RWPE1 (cell line): Measurements from ENCODE around the gene NAALADL2.
"Not testable (repeated sequence)": the region's sequence is repeated elsewhere in the genome, so short reads cannot be mapped to it uniquely, and the experiment has no call there.

Experiments
- CTCF ChIA-PET: fragments of 350-600 bp; sonication (Branson Sonifier 250); formaldehyde crosslinking; extraction: SDS; loops from one replicate; lab custom pipeline; 2021; lab: Yijun Ruan, JAX
- POLR2A ChIA-PET: fragments of 400-600 bp; formaldehyde crosslinking; extraction: SDS; loops from one replicate; lab custom pipeline; 2020; ENCODE audit warnings: antibody characterized with exemption; ENCODE audit not compliant: low non-redundant PET; lab: Yijun Ruan, JAX
- DNase-seq: peaks from one replicate; pipeline ENCODE4 v3.0.0; 2012; ENCODE audit warnings: low spot score
- H3K27ac ChIP-seq: fragments of 450-650 bp; 2 replicates; pipeline ENCODE4 v1.5.1; 2017
- TF ChIP-seq, protein P1 (sequence below): fragments of 450-650 bp; conservative IDR thresholded peaks from 2 replicates; pipeline ENCODE4 v1.5.1; 2017; ENCODE audit warnings: low read depth, mild to moderate bottlenecking

NAALADL2 gene

GRCh38 chr3:175453361-175453760 is 594.2 kb downstream of the NAALADL2 start:
- no peak for DNase-seq
- TF ChIP-seq, protein P1, sequence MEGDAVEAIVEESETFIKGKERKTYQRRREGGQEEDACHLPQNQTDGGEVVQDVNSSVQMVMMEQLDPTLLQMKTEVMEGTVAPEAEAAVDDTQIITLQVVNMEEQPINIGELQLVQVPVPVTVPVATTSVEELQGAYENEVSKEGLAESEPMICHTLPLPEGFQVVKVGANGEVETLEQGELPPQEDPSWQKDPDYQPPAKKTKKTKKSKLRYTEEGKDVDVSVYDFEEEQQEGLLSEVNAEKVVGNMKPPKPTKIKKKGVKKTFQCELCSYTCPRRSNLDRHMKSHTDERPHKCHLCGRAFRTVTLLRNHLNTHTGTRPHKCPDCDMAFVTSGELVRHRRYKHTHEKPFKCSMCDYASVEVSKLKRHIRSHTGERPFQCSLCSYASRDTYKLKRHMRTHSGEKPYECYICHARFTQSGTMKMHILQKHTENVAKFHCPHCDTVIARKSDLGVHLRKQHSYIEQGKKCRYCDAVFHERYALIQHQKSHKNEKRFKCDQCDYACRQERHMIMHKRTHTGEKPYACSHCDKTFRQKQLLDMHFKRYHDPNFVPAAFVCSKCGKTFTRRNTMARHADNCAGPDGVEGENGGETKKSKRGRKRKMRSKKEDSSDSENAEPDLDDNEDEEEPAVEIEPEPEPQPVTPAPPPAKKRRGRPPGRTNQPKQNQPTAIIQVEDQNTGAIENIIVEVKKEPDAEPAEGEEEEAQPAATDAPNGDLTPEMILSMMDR: no peak
- ChIA-PET POLR2A (no interaction called here), CTCF (no interaction called here)
- H3K27ac ChIP-seq: no peak overlapping the region

- POLR2A ChIA-PET: no interaction called here
- TF ChIP-seq, protein P1: no peak
- peak; percentile 14 for DNase-seq
- CTCF ChIA-PET: no interaction called here
- H3K27ac ChIP-seq: no peak overlapping the region
These were observed 597.3 kb downstream of the NAALADL2 start for GRCh38 chr3:175456466-175456865.

GRCh38 chr3:175457301-175457700 is 598.2 kb downstream of the NAALADL2 start:
- POLR2A ChIA-PET: no interaction called here
- TF ChIP-seq, protein P1: no peak
- no peak overlapping the region for H3K27ac ChIP-seq
- CTCF ChIA-PET: no interaction called here
- DNase-seq: no peak

DNA sequence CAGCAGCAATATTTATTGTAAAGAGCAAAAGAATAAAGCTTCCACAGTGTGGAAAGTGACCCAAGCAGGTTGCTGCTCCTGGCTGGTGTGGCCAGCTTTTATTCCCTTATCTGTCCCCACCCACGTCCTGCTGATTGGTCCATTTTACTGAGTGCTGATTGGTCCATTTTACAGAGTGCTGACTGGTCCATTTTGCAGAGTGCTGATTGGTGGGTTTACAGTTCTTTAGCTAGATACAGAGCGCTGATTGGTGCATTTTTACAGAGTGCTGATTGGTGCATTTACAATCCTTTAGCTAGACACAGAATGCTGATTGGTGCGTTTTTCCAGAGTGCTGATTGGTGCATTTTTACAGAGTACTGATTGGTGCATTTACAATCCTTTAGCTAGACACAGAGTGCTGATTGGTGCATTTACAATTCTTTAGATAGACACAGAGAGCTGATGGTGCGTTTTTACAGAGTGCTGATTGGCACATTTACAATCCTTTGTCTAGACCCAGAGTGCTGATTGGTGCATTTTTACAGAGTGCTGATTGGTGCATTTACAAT is 601.8 kb downstream of the NAALADL2 start:
- H3K27ac ChIP-seq, DNase-seq, POLR2A ChIA-PET: not testable (repeated sequence)
- CTCF ChIA-PET: interaction anchor here (0.5 kb wide), 1 partner anchor 10 kb away, joined by 3 read pairs; no protein-coding TSS in a partner anchor

DNA sequence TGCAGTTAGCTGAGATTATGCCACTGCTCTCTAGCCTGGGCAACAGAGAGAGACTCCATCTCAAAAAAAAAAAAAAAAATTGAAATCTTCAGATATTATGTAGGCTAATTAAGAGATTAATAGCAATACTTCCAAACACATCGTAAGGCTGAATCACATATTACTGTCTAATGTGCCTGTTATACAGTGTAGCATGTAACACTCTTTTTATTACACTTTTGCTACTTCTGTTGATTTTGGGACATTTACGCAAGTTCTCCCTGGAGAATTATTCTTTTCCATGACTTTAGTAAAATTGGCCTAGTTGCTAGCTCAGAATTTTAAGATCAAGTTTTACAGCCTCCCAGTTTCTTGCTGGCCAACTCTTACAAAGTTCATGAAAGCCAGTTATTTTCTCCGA is 605.2 kb downstream of the NAALADL2 start:
- POLR2A ChIA-PET: no interaction called here
- CTCF ChIA-PET: interaction anchor here (0.5 kb wide), 1 partner anchor 601 kb away, joined by 3 read pairs; no protein-coding TSS in a partner anchor
- no peak for DNase-seq

DNA sequence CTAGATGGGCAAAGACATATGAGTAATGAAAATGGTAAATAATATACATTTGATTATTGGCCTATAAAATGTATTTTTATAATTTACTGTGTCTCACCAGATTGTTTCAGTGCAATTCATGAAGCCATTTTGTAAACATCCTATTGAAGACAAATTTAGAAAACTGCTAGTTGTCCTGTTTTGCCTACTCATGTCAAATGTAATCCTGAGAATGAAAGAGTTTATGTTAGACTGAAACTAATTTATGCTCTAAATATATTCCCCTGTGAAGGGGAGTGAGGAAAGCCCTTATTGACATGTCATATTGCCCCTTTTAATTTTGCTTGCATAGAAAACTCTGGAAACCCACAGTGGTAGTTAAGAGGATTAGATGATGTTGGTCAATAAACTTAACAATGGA is 610.0 kb downstream of the NAALADL2 start:
- ChIA-PET POLR2A (no interaction called here), CTCF (no interaction called here)
- no peak overlapping the region for H3K27ac ChIP-seq
- TF ChIP-seq, protein P1: no peak
- DNase-seq: no peak

More for the DNA sequence above, 605.2 kb downstream of the NAALADL2 start:
- H3K27ac ChIP-seq: no peak overlapping the region
- TF ChIP-seq, protein P1: no peak

DNA sequence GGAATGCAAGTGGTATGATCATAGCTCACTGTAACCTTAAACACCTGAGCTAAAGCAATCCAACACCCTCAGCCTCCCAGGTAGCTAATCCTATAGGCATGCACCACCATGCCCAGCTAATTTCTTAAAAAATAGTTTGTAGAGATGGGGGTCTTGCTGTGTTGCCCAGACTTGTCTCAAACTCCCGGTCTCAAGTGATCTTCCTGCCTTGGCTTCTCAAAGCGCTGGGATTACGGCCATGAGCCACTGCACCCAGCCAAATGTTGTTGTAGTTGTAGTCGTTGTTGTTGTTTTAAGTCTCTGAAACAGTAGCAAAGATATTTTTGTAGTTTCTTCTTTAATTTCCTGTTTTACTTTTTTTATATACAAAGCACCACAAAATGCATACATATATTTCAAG is 616.6 kb downstream of the NAALADL2 start:
- ChIA-PET CTCF (no interaction called here), POLR2A (no interaction called here)
- no peak for DNase-seq
- TF ChIP-seq, protein P1: no peak
- no peak overlapping the region for H3K27ac ChIP-seq
